Right lobe of liver (tissue), 6 donors: Measurements from ENCODE around the gene SP6. TPM values are rescaled to one million over a fixed set of nuclear protein-coding genes. Genes with fewer than 3 reads are reported as not detected.

Experiments
- ATAC-seq, 4 donors: fragments of 200-7000 bp; cut with Tn5 transposase; one replicate each; pipeline ENCODE4 v1.9.1; 2020; ENCODE audit warnings: mild to moderate bottlenecking in 4 of 4, moderate library complexity in 4 of 4
- DNase-seq, 3 donors: peaks; one replicate each; pipeline ENCODE4 v3.0.0-alpha.2; 2020
- H3K27ac ChIP-seq, 3 donors: fragments of 200-600 bp; one replicate each; pipeline ENCODE4 v1.8.0; 2022
- H3K27me3 ChIP-seq, 2 donors: fragments of 200-600 bp; one replicate each; pipeline ENCODE4 v1.8.0; 2022
- H3K36me3 ChIP-seq, 4 donors: fragments of 200-600 bp; sonication (generic) in 1 of 4; one replicate each; pipeline versions ENCODE4 v1.5.1 to v1.8.0; 2017 to 2022; ENCODE audit warnings: control low read depth in 1 of 4
- H3K4me1 ChIP-seq, 4 donors: fragments of 200-600 bp; sonication (generic) in 1 of 4; one replicate each; pipeline versions ENCODE4 v1.5.1 to v1.8.0; 2017 to 2022; ENCODE audit warnings: control low read depth in 1 of 4
- H3K4me3 ChIP-seq, 3 donors: fragments of 200-600 bp; one replicate each; pipeline ENCODE4 v1.8.0; 2022
- H3K9me3 ChIP-seq, 4 donors: fragments of 200-600 bp; sonication (generic) in 1 of 4; one replicate each; pipeline versions ENCODE4 v1.5.1 to v1.8.0; 2017 to 2022; ENCODE audit warnings: control low read depth in 1 of 4
- CTCF ChIP-seq, 4 donors: fragments of 200-600 bp in 3 of 4; fragments of 450-650 bp in 1 of 4; IDR thresholded peaks; one replicate each; pipeline versions ENCODE4 v1.5.1 to v1.8.0; 2016 to 2022; ENCODE audit warnings: antibody characterized with exemption in 4 of 4, mild to moderate bottlenecking in 2 of 4
- POLR2A ChIP-seq: fragments of 450-650 bp; IDR thresholded peaks from one replicate; pipeline ENCODE4 v1.6.1; 2017; ENCODE audit warnings: antibody characterized with exemption, mild to moderate bottlenecking
- WGBS: methylation state at CpG from one replicate; pipeline ENCODE4 v1.1.6; 2018; ENCODE audit warnings: low coverage, low lambda C conversion rate; ENCODE audit not compliant: insufficient coverage; ENCODE audit errors: missing lambda C conversion rate; 5-methylcytosine and 5-hydroxymethylcytosine counted together
- intact Hi-C, 2 donors: fragments of 100-400 bp; cut with DNase I; formaldehyde crosslinking; loops; one replicate each; pipeline versions ENCODE4 v1.11.2 to v1.14.1; 2022
- total RNA-seq, 6 experiments: library from RNA; depleted of rRNA in 2 of 6; stranded (reverse); fragments of >200 nt in 2 of 6; fragmentation: NEBNext Ultra II Directional in 3 of 6; extraction: Animal tissue kit (Norgen Biotek cat#: 25700) in 3 of 6; gene quantifications; one replicate each; pipeline versions ENCODE4 v1.1.0 to v1.2.4, GENCODE V29; 2016 to 2023
- donor health status: DM: no; HTN: yes; CAD: no.
- donor health status: DM: no; HTN: no; CAD: no.
- donor health status: DM: no; HTN: no; CAD: no.
- donor health status: DM: no; HTN: yes; CAD: no.
- donor health status: DM: no; HTN: yes; CAD: no.

The SP6 gene
- total RNA-seq, 6 experiments from 2014 or later: 0.09 to 0.12 (median 0.11) TPM; not detected in 3

GRCh38 chr17:47840742-47841487 lies 10.0 kb downstream of the SP6 start, which contains the start of gene SCRN2:
TSS of gene SCRN2 (minus strand) at chr17:47841273. CDS start at chr17:47840843, 430 bp downstream.
- peak within 1 kb of the TSS; percentile 86 to 94 (median 92) for H3K4me3 ChIP-seq
- H3K4me1 ChIP-seq: peaks cover 0 to 31% (median 11%) of the 10 kb centered on the region in 4 donors

GRCh38 chr17:47840001-47840741 lies 10.8 kb downstream of the SP6 start:
- peaks cover 0 to 31% (median 11%) of the 10 kb centered on the region in 4 donors for H3K4me1 ChIP-seq
- H3K27me3 ChIP-seq: no peaks in the 10 kb centered on the region
- peak overlapping the region; percentile 52 to 92 (median 75) for H3K27ac ChIP-seq
- H3K4me3 ChIP-seq: peak overlapping the region; percentile 86 to 94 (median 92)
- 37% methylated on average over 7 of the region's 17 CpGs for WGBS
- DNase-seq (no peak), ATAC-seq (no peak)
- no peaks in the 10 kb centered on the region for H3K9me3 ChIP-seq
- TF ChIP-seq POLR2A (no peak), CTCF (IDR thresholded peaks at IDR 0.05) (no peak)
- intact Hi-C loops: loop anchor here (10.0 kb wide), 1 partner anchor 175 kb away; no protein-coding TSS in a partner anchor
- peaks cover 0 to 9% (median 0%) of the 10 kb centered on the region in 4 donors for H3K36me3 ChIP-seq

More at GRCh38 chr17:47840742-47841487, 10.0 kb downstream of the SP6 start, which contains the start of gene SCRN2:
- intact Hi-C loops: loop anchor here (10.0 kb wide), 1 partner anchor 174 kb away; no protein-coding TSS in a partner anchor
- WGBS: 0% methylated on average over 23 of the region's 55 CpGs
- H3K27me3 ChIP-seq: no peaks in the 10 kb centered on the region
- peak within 1 kb of the TSS; percentile 52 to 92 (median 75) for H3K27ac ChIP-seq
- DNase-seq (peak; percentile 91 to 94 (median 93)), ATAC-seq (peak; percentile 93 to 97 (median 95))
- H3K9me3 ChIP-seq: no peaks in the 10 kb centered on the region
- peaks cover 0 to 9% (median 0%) of the 10 kb centered on the region in 4 donors for H3K36me3 ChIP-seq
- TF ChIP-seq CTCF (IDR thresholded peaks at IDR 0.05): peak; percentile 92 to 97 (median 94)
- TF ChIP-seq POLR2A: no peak

GRCh38 chr17:47839071-47839470 lies 11.9 kb downstream of the SP6 start:
- no peak overlapping the region for H3K4me3 ChIP-seq
- no peaks in the 10 kb centered on the region for H3K27me3 ChIP-seq
- intact Hi-C loops: no loop called here
- no peak overlapping the region for H3K27ac ChIP-seq
- 85% methylated on average over 4 of the region's 5 CpGs for WGBS
- DNase-seq: no peak
- ATAC-seq: no peak
- peaks cover 0 to 9% (median 0%) of the 10 kb centered on the region in 4 donors for H3K36me3 ChIP-seq
- TF ChIP-seq POLR2A (no peak), CTCF (IDR thresholded peaks at IDR 0.05) (no peak)
- H3K9me3 ChIP-seq: no peaks in the 10 kb centered on the region
- H3K4me1 ChIP-seq: peaks cover 0 to 31% (median 11%) of the 10 kb centered on the region in 4 donors

GRCh38 chr17:47838636-47839035 lies 12.3 kb downstream of the SP6 start:
- Histone ChIP-seq H3K36me3 (peaks cover 0 to 9% (median 0%) of the 10 kb centered on the region in 4 donors), H3K4me3 (no peak overlapping the region), H3K27me3 (no peaks in the 10 kb centered on the region), H3K27ac (no peak overlapping the region), H3K9me3 (no peaks in the 10 kb centered on the region), H3K4me1 (peaks cover 0 to 31% (median 11%) of the 10 kb centered on the region in 4 donors)
- intact Hi-C loops: no loop called here
- WGBS: 93% methylated on average over 2 of the region's 13 CpGs
- no peak for TF ChIP-seq CTCF (IDR thresholded peaks at IDR 0.05)
- no peak for TF ChIP-seq POLR2A
- no peak for ATAC-seq
- DNase-seq: no peak
